GM18868 (cell line): Measurements from ENCODE around the gene SLC22A12.

ENCODE experiments used
- ATAC-seq: cut with Tn5 transposase; IDR thresholded peaks from one replicate; pipeline ENCODE4 v1.9.1; 2021; ENCODE audit warnings: mild to moderate bottlenecking, moderate library complexity; ENCODE audit not compliant: unreplicated experiment

The SLC22A12 gene

GRCh38 chr11:64562723-64563351 is 28.2 kb upstream of the SLC22A12 start:
- ATAC-seq, result no peak

- no peak for ATAC-seq
These were observed 27.1 kb upstream of the SLC22A12 start for GRCh38 chr11:64563966-64564365.

- ATAC-seq, result no peak
These were observed 26.6 kb upstream of the SLC22A12 start for GRCh38 chr11:64564419-64564818.

DNA sequence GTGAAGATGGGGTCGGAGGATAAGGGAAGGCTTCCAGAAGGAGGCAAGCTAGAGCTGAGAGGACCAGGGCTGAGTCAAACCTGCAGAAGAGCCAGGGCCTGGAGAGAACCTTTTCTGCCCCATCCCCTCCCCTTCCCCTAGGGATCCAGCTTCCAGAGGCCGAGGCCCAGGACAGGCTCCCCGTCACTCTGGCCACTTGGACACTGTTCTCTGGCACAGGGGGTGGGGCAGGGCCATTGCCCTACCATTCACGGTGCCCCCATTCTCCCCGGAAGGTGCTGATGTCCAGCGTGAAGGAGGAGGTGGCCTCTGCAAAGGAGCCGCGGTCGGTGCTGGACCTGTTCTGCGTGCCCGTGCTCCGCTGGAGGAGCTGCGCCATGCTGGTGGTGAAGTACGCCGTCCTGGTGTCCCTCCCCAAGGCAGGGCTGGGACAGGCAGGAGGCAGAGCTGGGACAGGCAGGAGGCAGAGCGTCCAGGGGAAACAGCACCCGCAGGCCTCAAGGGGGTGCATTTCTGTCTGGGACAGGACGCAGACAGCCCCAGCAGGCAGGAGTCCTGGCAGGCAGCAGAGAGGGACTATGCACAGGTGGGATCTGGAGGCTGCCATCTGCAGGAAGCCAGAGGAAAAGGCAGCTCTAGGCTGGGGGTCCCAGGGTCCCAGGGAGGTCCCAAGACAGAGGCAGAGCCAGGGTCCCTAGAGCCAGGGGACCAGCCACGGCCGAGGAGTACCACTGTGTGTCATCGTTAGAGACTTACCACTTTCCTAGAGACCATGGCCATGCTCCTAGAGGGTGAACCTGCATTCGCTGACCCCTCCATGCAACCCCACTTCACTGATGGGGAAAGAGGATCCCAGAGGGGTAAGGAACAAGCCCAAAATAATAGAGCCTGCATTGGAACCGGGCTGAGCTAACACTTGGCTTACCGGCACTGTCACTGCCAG is 25.8 kb upstream of the SLC22A12 start:
- no peak for ATAC-seq

GRCh38 chr11:64566042-64566914 is 24.7 kb upstream of the SLC22A12 start:
- no peak for ATAC-seq

DNA sequence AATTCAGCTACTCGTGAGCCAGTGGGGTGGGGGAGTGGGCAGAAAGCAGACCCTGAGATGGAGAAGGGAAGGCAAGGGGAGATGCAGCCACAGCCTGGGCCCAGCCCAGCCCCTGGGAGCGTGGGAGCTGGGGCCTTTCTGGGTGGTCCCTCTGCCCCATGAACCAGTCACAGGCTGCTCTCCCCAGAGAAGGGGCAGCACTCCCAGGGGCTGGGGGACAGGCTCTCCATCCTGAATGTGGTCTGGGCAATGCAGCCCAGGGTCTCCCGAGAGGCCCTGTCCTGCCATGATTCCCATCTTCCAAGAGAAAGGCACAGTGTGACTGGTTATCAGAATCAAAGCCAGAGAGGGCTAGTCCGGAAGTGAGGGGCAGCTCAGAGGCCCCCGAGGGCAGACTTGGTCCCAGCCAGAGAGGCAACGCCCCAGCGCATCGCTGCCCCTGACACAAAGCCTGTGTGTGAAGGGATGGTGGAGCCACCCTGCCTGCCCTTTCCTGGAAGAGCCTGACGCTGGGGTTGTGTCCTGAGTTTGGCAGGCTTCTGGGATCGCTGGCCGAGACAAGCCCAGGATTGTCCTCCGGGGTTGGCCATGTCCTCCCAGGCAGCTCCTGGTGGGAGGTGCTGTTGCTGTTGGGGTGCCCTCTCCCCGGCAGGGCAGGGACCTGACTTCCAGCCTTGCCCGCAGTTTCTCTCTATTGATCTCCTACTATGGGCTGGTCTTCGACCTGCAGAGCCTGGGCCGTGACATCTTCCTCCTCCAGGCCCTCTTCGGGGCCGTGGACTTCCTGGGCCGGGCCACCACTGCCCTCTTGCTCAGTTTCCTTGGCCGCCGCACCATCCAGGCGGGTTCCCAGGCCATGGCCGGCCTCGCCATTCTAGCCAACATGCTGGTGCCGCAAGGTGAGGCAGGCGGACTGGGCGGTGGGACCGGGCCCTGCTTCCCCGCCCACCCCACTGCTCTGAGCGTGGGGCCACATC is 23.8 kb upstream of the SLC22A12 start:
- no peak for ATAC-seq

DNA sequence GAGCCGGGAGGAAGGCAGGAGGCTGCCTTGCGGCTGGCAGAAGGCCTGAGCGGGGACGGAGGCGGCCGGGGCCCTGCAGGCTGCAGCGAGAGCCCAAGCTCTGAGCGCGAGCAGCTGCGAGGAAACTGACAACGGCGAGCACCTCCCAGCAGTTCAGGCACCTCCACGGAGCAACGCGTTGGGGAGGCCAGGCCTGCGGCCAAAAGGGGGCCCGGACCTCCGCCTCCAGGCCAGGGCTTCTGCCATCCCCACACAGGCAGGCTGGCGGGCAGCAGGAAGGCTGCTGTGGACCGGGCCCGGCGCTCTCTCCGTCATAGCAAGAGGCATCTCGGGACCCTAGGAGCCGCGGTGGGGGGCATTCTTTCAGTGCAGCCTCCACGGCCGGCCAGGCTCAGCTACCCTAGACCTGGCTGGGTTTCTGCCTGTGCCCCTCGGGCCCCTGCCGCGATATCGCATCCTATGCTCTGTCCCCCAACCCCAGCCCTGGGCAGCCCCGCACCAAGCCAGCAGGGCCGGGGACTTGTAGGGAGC is 22.9 kb upstream of the SLC22A12 start:
- no peak for ATAC-seq

DNA sequence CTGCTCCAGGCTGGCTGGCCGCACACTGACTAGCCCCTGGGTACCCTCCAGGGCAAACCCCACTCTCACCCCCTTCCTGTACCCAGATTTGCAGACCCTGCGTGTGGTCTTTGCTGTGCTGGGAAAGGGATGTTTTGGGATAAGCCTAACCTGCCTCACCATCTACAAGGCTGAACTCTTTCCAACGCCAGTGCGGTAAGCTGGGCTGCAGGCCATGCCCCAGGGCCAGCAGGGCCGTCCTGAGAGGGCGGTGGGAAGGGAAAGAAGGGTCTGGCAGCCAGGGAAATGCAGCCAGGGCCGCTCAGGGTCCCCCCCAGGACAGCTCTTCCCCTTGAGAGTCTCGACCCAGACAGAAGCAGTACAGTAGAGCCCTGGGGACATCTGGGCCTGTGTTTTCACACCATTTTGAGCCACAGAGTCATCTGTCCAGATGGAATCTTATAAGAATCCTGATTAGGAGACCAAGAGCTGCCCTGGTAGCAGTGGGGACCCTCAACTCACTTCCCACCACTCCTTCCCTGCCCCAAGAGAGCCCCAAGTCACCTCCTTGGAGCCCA is 22.4 kb upstream of the SLC22A12 start:
- no peak for ATAC-seq

GRCh38 chr11:64569300-64569970 is 21.6 kb upstream of the SLC22A12 start:
- ATAC-seq, result no peak

DNA sequence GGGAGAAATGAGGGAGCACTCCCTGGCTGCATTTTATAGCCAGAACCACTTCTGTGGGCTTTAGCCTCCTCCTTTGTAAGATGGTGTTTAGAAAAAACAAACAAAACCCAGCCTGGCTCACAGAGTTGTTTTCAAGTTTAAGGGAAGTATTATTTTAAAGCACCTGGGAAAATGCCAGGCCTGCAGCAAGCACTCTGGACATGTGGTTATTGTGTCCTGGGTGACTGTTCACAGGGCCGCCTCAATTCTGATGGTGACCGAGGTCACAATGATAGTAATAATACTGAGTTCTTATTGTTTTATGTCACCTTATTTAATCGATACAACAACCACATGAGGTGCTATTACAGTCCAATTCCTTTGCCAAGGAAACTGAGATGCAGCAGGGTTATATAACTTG is 20.7 kb upstream of the SLC22A12 start:
- no peak for ATAC-seq

DNA sequence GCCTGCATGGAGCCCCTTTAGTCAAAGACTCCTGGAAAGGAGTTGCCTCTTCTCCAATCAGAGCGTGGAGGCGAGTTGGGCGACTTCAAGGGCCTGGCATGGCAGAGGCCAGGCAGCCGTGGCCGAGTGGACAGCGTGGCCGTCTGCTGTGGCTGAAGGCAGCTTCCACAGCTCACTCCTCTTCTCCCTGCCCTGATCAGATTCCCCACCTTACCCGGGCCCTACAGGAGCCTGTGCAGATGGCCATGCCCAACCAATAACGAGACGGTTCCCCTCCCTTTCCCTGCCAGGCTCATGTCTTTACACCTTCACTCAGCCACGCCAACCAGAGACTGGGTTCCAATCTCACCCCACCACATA is 20.0 kb upstream of the SLC22A12 start:
- ATAC-seq, result no peak

- ATAC-seq, result no peak
These were observed 19.5 kb upstream of the SLC22A12 start for GRCh38 chr11:64571410-64572091.

GRCh38 chr11:64572143-64572542 is 18.9 kb upstream of the SLC22A12 start:
- ATAC-seq, result no peak

GRCh38 chr11:64577202-64577601 is 13.8 kb upstream of the SLC22A12 start:
- no peak for ATAC-seq

- no peak for ATAC-seq
These were observed 10.6 kb upstream of the SLC22A12 start for GRCh38 chr11:64580412-64580811.

DNA sequence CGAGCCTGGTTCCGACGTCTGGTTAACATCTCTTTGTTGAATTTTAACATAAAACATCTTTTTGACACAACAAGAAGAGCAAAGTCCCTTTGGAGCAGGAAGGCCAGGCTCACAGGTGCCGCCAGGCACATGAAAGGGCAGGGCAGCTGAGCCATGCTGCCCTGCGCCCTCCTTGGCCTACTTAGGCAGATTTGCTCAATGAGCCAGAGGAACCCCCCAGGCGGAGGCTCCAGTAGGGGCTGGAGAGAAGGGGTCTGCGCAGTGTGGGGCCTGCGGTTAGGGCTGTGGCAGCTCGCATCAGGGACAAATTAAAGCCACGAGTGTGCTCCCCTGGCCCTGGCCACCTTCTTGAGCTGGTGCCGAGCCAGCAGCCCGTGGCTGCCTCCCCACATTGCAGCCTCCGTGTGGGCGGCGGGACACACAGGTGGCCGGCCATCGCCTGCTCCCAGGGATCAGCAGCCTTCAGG is 9.9 kb upstream of the SLC22A12 start:
- ATAC-seq, result no peak

DNA sequence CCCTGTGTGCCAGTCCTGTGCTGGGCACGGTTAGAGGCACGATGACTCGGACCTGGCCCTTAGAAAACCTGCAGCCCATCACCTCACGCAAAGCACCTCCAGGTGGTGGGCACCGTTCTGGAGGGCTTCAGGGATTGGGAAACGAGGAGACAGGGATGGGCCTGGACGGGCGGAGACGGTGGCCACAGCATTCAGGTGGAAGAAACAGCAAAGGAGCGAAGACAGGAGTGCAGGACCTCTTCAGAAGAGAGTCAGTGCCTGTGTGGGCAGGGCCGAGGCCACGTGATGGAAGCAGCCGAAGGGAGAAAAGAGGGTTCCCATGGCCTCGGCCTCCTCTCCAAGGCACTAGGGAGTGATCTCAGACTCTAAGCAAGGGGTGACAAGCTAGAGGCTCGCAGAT is 8.1 kb upstream of the SLC22A12 start:
- ATAC-seq, result no peak
